HL-60 (cell line): ENCODE results near the gene BZW2.

Experiments used
- POLR2AphosphoS5 ChIP-seq: IDR thresholded peaks from 2 replicates; pipeline ENCODE4 v1.6.1; 2012; ENCODE audit warnings: low read depth
- SPI1 ChIP-seq: IDR thresholded peaks from 2 replicates; pipeline ENCODE4 v1.6.1; 2012; ENCODE audit warnings: low read depth, mild to moderate bottlenecking, borderline replicate concordance
- TF ChIP-seq, protein P1 (sequence below): IDR thresholded peaks from one replicate; pipeline ENCODE4 v1.5.1; 2011; ENCODE audit warnings: low read length, control low read depth, inconsistent platforms; ENCODE audit not compliant: insufficient read depth
- TF ChIP-seq, protein P2 (sequence below): IDR thresholded peaks from 2 replicates; pipeline ENCODE4 v1.6.1; 2012; ENCODE audit warnings: low read depth; ENCODE audit not compliant: insufficient replicate concordance

DNA sequence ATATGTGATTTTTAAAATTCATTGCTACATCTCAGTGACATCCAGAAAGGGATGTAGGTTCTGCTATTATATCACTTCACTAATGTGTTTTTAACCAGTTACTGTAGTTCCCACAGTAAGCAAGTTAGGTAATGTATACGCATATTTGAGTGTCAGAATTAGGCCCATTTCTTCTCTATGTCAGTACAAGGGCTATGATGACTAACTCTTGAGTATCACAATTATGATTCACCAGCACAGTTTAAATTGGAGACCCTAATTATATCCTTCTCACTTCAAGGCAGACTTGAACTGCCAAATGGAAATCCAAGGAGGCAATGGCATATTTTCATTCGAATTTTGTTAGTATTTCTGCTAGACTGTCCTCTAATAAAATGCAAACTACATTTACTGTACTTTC lies 23.6 kb downstream of the BZW2 start:
- TF ChIP-seq, protein P1, sequence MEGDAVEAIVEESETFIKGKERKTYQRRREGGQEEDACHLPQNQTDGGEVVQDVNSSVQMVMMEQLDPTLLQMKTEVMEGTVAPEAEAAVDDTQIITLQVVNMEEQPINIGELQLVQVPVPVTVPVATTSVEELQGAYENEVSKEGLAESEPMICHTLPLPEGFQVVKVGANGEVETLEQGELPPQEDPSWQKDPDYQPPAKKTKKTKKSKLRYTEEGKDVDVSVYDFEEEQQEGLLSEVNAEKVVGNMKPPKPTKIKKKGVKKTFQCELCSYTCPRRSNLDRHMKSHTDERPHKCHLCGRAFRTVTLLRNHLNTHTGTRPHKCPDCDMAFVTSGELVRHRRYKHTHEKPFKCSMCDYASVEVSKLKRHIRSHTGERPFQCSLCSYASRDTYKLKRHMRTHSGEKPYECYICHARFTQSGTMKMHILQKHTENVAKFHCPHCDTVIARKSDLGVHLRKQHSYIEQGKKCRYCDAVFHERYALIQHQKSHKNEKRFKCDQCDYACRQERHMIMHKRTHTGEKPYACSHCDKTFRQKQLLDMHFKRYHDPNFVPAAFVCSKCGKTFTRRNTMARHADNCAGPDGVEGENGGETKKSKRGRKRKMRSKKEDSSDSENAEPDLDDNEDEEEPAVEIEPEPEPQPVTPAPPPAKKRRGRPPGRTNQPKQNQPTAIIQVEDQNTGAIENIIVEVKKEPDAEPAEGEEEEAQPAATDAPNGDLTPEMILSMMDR, result no peak
- TF ChIP-seq, protein P2, sequence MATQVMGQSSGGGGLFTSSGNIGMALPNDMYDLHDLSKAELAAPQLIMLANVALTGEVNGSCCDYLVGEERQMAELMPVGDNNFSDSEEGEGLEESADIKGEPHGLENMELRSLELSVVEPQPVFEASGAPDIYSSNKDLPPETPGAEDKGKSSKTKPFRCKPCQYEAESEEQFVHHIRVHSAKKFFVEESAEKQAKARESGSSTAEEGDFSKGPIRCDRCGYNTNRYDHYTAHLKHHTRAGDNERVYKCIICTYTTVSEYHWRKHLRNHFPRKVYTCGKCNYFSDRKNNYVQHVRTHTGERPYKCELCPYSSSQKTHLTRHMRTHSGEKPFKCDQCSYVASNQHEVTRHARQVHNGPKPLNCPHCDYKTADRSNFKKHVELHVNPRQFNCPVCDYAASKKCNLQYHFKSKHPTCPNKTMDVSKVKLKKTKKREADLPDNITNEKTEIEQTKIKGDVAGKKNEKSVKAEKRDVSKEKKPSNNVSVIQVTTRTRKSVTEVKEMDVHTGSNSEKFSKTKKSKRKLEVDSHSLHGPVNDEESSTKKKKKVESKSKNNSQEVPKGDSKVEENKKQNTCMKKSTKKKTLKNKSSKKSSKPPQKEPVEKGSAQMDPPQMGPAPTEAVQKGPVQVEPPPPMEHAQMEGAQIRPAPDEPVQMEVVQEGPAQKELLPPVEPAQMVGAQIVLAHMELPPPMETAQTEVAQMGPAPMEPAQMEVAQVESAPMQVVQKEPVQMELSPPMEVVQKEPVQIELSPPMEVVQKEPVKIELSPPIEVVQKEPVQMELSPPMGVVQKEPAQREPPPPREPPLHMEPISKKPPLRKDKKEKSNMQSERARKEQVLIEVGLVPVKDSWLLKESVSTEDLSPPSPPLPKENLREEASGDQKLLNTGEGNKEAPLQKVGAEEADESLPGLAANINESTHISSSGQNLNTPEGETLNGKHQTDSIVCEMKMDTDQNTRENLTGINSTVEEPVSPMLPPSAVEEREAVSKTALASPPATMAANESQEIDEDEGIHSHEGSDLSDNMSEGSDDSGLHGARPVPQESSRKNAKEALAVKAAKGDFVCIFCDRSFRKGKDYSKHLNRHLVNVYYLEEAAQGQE, result no peak
- no peak for TF ChIP-seq POLR2AphosphoS5
- TF ChIP-seq SPI1, result no peak
